ENCODE results near the gene SEC14L1.

Gene SEC14L1

DNA sequence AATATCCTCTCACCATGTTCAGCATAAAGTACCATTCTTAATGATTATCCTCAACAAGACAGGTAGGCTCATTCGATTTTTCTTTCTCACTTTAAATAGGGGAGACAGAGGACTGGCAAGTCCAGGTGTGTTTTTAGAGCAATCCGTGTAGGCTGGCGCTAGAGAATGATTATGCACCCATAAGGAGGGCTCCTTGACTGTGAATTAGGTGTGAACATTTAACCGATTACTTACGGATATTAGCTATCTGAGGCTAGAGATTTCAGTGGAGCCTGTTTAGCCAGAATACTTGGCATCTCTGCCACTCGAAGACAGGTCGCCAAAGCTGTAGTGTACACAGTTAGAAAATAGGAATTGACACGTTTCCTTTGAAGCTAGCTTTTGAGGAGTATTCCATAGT is 1.9 kb downstream of the SEC14L1 start:
- peaks cover 39% of the 10 kb centered on the region for H3K36me3 ChIP-seq
- no peak overlapping the region for H3K4me3 ChIP-seq (ENCODE audit: low read depth, low read length)
- H3K27ac ChIP-seq, result no peak overlapping the region
- H3K27me3 ChIP-seq (ENCODE audit: insufficient read depth, low read depth, severe bottlenecking), result no peaks in the 10 kb centered on the region
- DNase-seq, result no peak
- peaks cover 9% of the 10 kb centered on the region for H3K9me3 ChIP-seq (ENCODE audit: severe bottlenecking)
- TF ChIP-seq, protein P1, sequence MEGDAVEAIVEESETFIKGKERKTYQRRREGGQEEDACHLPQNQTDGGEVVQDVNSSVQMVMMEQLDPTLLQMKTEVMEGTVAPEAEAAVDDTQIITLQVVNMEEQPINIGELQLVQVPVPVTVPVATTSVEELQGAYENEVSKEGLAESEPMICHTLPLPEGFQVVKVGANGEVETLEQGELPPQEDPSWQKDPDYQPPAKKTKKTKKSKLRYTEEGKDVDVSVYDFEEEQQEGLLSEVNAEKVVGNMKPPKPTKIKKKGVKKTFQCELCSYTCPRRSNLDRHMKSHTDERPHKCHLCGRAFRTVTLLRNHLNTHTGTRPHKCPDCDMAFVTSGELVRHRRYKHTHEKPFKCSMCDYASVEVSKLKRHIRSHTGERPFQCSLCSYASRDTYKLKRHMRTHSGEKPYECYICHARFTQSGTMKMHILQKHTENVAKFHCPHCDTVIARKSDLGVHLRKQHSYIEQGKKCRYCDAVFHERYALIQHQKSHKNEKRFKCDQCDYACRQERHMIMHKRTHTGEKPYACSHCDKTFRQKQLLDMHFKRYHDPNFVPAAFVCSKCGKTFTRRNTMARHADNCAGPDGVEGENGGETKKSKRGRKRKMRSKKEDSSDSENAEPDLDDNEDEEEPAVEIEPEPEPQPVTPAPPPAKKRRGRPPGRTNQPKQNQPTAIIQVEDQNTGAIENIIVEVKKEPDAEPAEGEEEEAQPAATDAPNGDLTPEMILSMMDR (IDR thresholded peaks at IDR 0.05; ENCODE audit: low read depth, low read length), result no peak

DNA sequence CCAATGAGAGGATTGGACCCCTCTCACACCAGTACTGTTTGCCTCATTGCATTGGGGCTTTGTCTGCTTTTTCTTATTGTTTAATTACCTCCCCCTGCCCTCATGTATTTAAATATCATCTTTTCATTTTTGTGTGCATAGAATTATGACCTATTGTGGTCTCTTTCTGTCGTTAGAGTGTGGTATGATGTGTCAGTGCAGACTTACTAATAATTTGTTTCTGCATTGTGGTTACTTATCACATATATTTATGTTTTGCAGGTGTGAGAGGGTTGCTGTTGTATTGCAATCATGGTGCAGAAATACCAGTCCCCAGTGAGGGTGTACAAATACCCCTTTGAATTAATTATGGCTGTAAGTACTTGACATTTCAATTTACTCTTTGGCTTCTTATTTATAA is 2.5 kb downstream of the SEC14L1 start:
- Histone ChIP-seq H3K27me3 (ENCODE audit: insufficient read depth, low read depth, severe bottlenecking) (no peaks in the 10 kb centered on the region), H3K36me3 (peaks cover 42% of the 10 kb centered on the region), H3K9me3 (ENCODE audit: severe bottlenecking) (peaks cover 4% of the 10 kb centered on the region), H3K27ac (no peak overlapping the region), H3K4me3 (ENCODE audit: low read depth, low read length) (no peak overlapping the region)
- DNase-seq, result no peak
- TF ChIP-seq, protein P1 (IDR thresholded peaks at IDR 0.05; ENCODE audit: low read depth, low read length), result no peak

GRCh38 chr17:77144227-77144626 is 3.5 kb downstream of the SEC14L1 start:
- Histone ChIP-seq H3K27me3 (ENCODE audit: insufficient read depth, low read depth, severe bottlenecking) (no peaks in the 10 kb centered on the region), H3K36me3 (peaks cover 51% of the 10 kb centered on the region), H3K4me3 (ENCODE audit: low read depth, low read length) (no peak overlapping the region), H3K27ac (no peak overlapping the region), H3K9me3 (ENCODE audit: severe bottlenecking) (no peaks in the 10 kb centered on the region)
- TF ChIP-seq, protein P1 (IDR thresholded peaks at IDR 0.05; ENCODE audit: low read depth, low read length), result no peak
- no peak for DNase-seq

- H3K27me3 ChIP-seq (ENCODE audit: insufficient read depth, low read depth, severe bottlenecking), result no peaks in the 10 kb centered on the region
- no peak for DNase-seq
- no peak overlapping the region for H3K4me3 ChIP-seq (ENCODE audit: low read depth, low read length)
- TF ChIP-seq, protein P1 (IDR thresholded peaks at IDR 0.05; ENCODE audit: low read depth, low read length), result no peak
- H3K36me3 ChIP-seq, result peaks cover 60% of the 10 kb centered on the region
- no peak overlapping the region for H3K27ac ChIP-seq
- no peaks in the 10 kb centered on the region for H3K9me3 ChIP-seq (ENCODE audit: severe bottlenecking)
These were observed 4.4 kb downstream of the SEC14L1 start for GRCh38 chr17:77145224-77145611.

DNA sequence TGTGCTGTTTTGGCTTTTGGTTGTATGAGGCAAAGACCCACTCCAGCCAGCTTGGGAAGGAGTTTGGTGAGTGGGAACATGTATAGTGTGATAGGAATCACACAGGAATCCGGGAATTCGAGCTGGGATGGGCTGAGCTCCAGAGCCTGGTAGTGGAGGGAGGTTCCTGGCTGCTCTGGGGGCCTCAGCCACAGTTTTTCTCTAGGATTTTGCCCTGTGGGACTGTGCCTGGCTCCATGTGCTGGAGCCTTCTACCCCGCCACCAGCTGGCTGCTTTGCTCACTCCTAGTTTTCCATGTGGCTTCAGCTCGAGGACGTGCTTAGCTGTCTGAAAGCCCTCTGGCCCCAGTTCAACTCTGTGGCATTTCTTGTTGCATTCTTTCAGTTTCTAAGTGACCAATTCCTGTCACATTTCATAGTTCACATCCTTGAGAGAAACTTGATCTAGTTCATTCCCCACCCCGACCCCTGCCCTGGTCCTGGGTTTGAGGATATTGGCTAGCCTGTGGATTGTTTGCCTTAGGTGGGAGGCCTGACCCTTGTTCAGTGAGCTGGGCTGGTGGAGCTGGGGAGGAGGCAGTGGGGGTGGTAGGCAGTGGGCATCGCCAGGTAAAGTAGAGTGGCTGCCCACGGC is 5.0 kb downstream of the SEC14L1 start:
- no peak overlapping the region for H3K4me3 ChIP-seq (ENCODE audit: low read depth, low read length)
- H3K36me3 ChIP-seq, result peaks cover 61% of the 10 kb centered on the region
- no peaks in the 10 kb centered on the region for H3K27me3 ChIP-seq (ENCODE audit: insufficient read depth, low read depth, severe bottlenecking)
- DNase-seq, result no peak
- TF ChIP-seq, protein P1 (IDR thresholded peaks at IDR 0.05; ENCODE audit: low read depth, low read length), result no peak
- no peaks in the 10 kb centered on the region for H3K9me3 ChIP-seq (ENCODE audit: severe bottlenecking)
- no peak overlapping the region for H3K27ac ChIP-seq

DNA sequence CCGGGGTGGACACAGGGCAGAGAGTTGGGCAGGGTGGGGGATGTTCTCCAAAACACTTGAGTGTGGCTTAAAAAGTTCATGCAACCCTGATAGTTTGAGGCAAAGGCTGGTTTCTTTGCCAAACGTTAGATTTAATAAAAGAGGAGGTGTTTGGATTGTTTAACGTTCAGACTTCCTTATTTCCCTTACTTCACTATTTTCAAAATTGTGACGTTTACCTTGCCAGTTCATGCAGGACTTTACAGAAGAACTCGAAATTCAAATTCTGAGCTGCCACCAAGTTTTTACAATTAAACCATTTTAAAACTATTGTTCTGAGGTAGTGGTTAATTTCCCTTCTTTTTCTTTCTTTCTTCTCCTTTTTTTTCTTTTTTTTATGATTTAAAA is 5.5 kb downstream of the SEC14L1 start:
- no peak for DNase-seq
- TF ChIP-seq, protein P1 (IDR thresholded peaks at IDR 0.05; ENCODE audit: low read depth, low read length), result no peak
- Histone ChIP-seq H3K9me3 (ENCODE audit: severe bottlenecking) (no peaks in the 10 kb centered on the region), H3K4me3 (ENCODE audit: low read depth, low read length) (no peak overlapping the region), H3K36me3 (peaks cover 65% of the 10 kb centered on the region), H3K27ac (no peak overlapping the region), H3K27me3 (ENCODE audit: insufficient read depth, low read depth, severe bottlenecking) (no peaks in the 10 kb centered on the region)
